Mucosa of gallbladder (tissue), 1 donor: ENCODE data around the gene RABGGTB. TPM values are rescaled to one million over a fixed set of nuclear protein-coding genes. Genes with fewer than 3 reads are reported as not detected.
"Not testable (repeated sequence)": the region's sequence is repeated elsewhere in the genome, so short reads cannot be mapped to it uniquely, and the experiment has no call there.

ENCODE experiments used
- DNase-seq: peaks from one replicate; pipeline ENCODE4 v3.0.0-alpha.2; 2020; ENCODE audit warnings: low spot score
- total RNA-seq: library from RNA; stranded (reverse); gene quantifications from one replicate; pipeline ENCODE4 v1.2.1, GENCODE V29; 2021
- donor health status: DM: no; HTN: no; CAD: no.

RABGGTB gene
- 53.4 TPM for total RNA-seq

DNA sequence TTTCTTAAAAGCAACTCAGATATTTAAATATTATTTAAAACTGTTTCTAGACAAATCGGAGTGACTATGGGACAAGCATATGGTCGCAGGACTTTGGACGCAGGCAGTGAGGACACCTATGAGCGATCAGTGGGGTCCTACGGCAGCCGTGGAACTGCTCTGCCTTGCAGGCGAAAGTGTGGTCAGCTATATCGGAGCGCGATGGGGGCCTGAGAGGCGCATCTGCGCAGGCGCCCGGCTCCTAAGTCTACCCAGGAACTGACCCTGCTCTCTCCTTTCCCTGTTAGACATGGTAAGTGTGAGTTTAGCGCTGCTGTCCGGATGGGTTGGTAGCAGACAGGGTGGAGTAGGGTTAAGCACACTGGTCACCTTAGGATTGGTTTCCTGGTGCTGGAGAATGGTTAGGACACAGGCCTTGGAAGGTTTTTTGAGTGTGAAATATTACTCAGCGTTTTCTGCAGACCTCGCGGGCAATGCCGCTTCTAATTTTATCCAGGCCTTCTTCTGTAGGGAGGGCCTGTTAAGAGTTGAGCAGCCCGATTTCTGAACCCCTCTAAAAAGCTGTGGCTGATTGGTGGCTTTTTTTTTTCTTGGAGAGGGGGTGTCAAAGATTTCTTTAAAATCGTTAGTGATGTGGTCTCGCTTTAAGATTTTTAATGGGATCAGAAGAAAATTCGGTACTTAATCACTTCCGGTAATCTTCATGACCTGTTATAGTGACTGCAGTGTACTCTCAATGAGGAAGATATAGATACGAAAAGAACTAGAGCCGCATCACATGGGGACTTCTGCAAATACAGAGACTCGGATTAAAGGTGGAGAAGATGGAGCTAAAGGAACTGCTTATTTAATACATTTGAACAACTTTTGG lies at the start of gene RABGGTB:
TSS of gene RABGGTB (plus strand) at position 274 of the 871 bp plus-strand sequence. CDS start at position 290, 16 bp downstream.
- peak; percentile 97 for DNase-seq

DNA sequence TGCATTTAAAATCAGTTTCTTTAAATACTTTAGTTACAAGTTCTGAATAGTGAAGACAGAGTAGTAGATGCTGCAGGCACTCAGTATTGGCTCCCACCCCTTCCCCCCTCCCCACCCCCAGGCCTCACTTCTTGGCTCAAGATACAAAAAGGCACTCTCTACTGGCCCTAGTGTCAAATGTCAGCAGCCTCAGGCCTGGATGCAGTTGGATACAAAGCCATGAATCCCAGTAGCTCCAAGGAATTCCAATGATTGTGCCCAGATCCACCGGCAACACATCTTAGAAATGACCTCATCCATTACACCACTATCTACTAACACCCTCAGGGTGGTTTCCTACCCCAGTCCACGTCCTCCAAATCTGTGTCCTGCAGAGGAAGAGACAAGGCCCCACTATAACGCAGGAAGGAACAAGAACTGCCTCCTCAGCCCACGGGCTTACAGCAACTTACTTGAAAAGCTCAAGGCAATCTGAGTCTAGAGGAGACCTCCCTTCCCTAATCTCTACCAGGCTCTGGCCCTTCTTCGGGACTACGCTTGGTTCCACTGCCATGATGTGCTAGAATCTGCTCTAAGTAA lies 43.9 kb upstream of the RABGGTB start:
- no peak for DNase-seq

DNA sequence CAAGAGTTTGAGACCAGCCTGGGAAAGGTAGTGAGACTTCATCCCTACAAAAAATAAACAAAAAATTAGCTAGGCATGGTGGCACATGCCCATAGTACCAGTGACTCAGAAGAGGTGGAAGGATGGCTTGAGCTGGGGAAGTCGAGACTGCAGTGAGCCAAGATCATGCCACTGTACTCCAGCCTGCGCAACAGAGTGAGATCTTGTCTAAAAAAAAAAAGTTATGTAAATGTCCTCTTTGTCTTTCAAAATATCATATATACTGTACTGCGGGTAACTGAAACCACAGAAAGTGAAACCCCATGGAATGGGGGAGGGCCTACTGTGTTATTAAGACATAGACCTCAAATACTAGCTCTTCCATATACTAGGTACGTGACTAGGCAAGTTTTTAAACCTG lies 40.8 kb upstream of the RABGGTB start:
- no peak for DNase-seq

DNA sequence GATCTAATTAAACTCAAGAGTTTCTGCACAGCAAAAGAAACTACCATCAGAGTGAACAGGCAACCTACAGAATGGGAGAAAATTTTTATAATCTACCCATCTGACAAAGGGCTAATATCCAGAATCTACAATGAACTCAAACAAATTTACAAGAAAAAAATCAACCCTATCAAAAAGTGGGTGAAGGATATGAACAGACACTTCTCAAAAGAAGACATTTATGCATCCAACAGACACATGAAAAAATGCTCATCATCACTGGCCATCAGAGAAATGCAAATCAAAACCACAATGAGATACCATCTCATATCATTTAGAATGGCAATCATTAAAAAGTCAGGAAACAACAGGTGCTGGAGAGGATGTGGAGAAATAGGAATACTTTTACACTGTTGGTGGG lies 28.8 kb upstream of the RABGGTB start:
- not testable (repeated sequence) for DNase-seq

DNA sequence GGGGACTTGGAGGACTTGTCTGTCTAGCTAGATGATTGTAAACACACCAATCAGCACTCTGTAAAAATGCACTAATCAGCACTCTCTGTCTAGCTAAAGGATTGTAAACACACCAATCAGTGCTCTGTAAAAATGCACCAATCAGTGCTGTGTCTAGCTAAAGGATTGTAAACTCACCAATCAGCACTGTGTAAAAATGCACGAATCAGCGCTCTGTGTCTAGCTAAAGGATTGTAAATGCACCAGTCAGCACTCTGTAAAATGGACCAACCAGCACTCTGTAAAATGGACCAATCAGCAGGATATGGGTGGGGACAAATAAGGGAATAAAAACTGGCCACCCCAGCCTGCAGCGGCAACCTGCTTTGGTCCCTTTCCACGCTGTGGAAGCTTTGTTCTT lies 27.5 kb upstream of the RABGGTB start:
- not testable (repeated sequence) for DNase-seq

DNA sequence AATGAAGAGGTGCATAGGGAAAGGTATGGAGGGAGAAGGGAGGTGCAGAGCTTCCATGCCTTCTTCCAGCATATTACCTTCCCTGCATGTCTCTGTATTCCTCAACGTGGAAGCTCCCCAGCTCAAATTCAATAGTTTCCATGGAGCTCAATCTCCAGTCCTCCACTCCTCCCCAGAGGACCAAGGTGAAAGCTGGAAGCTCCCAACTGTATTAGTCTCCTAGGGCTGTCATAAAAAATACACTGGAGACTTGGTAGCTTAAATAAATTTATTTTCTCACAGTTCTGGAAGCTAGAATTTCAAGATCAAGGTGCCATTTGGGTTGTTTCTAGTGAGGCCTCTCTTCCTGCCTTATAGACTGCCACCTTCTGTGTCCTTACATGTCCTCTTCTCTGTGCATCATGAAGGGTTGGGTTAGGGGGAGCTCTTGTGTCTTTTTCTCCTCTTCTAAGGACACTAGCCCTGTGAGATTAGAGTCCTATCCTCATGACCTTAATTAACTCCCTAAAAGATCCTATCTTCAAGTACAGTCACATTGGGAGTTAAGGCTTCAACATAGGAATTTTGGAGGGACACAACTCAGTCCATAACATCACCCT lies 21.9 kb upstream of the RABGGTB start:
- no peak for DNase-seq

DNA sequence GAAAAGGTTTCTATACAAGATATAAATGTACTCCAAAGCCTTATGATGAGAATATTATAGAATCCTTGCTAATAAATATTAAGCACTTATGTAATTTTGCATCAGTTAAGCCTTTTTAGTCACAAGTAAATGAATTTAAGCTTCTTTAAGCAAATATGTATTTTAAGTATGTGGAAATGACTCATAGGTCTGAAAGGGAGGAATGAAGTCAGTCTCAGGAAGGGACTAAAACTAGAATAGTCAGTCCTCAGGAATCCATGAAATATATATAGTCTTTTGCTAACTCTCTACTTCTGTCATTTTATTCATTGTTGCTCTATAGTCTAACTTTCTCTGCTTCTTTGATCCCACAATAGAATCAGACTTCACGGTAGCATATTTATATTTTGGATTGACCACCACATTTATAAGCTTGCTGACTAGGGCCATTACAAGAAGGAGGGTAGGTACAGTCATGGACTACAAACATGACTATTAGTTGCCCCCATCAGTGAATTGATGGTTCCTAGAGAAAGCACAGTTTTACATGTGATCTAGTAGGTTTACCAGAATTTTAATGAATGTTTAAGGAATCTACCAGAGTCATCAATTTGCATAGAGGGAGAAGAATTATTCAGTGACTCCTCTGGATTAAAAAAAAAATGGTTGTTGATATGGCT lies 20.2 kb upstream of the RABGGTB start:
- no peak for DNase-seq

DNA sequence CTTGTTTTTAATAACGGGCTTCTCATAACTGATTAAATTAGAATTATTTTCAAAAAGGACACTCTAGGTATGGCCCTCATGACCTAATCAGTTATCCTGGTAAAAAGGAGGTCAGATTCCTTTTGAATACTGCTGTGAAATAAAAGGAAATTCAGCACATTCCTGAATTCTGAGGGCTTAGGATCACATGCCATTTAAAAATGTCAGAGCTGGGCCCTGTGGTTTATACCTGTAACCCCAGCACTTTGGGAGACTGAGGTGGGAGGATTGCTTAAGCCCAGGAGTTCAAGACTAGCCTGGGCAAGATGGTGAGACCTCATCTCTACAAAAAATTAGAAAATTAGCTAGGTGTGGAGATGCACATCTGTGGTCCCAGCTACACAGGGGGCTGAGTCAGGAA lies 18.0 kb upstream of the RABGGTB start:
- DNase-seq: no peak

DNA sequence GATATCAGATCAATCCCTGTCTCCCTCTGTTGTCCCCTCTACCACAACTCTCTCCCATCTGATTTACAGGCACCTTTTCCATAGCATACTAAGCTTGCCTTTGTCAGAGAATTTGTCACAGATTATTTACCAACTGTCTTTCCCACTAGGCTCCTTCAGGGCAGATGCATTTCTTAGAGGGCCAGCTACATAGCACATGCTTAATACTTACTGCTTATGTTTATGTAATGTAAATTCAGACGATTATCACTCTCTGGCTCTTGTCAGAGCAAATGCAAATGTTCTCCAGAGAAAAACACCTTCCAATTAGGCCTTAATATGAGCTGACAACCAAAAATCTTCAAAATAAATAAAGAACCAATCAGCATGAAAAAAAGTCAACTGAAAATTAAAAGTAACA lies 15.3 kb upstream of the RABGGTB start:
- no peak for DNase-seq

DNA sequence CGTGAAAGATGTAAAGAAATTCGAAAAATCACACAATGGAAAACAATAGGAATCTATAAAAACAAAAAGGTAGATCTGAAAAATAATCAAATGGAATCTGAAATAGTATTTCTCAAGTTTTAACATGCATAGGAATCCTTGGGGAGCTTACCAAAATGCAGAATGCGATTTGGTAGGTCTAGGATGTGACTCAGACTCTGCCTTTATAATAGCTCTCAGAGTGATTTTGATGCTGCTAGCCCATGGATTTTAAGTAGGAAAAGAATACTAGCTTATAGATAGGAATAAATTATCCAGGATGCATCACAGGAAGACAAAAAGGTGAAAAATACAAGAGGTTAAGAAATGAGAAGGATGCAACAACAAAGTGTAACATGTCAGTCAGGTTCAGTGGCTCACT lies 14.1 kb upstream of the RABGGTB start:
- DNase-seq: no peak

DNA sequence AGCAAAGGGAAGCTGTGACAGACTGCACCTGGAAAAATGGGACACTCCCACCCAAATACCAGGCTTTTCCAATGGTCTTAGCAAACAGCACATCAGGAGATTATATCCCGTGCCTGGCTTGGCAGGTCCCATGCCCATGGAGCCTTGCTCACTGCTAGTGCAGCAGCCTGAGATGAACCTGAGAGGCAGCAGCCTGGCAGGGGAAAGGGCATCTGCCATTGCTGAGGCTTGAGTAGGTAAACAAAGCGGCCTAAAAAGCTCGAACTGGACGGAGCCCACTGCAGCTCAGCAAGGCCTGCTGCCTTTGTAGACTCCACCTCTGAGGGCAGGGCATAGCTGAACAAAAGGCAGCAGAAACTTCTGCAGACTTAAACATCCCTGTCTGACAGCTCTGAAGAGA lies 8.2 kb upstream of the RABGGTB start:
- DNase-seq: not testable (repeated sequence)

DNA sequence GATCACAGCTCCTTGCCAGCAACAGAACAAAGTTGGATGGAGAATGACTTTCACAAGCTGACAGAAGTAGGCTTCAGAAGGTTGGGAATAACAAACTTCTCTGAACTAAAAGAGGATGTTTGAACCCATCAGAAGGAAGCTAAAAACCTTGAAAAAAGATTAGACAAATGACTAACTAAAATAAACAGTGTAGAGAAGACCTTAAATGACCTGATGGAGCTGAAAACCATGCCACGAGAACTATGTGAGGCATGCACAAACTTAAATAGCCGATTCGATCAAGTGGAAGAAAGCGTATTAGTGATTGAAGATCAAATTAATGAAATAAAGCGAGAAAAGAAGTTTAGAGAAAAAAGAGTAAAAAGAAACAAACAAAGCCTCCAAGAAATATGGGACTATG lies 7.4 kb upstream of the RABGGTB start:
- DNase-seq: not testable (repeated sequence)

DNA sequence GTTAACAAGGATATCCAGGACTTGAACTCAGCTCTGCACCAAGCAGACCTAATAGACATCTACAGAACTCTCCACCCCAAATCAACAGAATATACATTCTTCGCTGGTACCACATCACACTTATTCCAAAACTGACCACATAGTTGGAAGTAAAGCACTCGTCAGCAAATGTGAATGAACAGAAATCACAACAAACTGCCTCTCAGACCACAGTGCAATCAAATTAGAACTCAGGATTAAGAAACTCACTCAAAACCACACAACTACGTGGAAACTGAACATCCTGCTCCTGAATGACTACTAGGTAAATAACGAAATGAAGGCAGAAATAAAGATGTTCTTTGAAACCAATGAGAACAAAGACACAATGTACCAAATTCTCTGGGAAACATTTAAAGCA lies 5.9 kb upstream of the RABGGTB start:
- not testable (repeated sequence) for DNase-seq

DNA sequence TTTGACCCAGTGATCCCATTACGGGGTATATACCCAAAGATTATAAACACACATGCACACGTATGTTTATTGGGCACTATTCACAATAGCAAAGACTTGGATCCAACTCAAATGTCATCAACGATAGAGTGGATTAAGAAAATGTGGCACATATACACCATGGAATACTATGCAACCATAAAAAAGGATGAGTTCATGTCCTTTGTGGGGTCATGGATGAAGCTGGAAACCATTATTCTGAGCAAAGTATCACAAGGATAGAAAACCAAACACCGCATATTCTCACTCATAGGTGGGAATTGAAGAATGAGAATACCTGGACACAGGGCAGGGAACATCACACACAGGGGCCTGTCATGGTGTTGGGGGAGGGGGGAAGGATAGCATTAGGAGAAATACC lies 2.1 kb upstream of the RABGGTB start:
- not testable (repeated sequence) for DNase-seq

DNA sequence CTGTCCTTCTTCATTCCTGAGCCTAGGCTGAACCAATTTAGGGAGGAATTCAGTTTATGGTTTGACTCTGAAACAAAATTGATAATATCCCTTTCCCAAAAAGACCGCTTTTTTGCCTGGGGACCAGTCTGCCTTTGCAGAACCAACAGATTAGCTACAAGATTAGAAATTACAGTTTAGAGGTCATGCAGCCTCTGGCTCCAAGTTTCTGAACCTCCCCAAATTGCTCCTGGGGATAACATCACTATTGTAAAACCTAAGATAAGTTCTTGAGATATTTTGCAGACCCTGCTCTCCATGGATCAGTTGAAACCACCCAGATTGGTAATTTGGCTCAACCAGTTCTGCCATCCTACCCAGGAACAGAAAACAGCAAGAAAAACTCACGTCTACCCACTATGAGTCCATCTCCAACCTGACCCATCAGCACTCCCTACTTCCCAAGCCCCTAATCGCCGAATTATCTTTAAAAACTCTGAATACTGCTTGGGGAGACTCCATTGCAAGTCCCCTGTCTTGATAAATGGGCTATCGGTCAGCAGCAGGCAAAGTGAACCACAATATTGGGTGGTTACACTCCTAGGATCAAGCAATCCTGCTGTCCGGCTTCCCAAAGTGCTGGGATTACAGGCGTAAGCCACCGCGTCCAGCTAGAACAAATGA lies 605 bp upstream of the RABGGTB start:
- no peak for DNase-seq

DNA sequence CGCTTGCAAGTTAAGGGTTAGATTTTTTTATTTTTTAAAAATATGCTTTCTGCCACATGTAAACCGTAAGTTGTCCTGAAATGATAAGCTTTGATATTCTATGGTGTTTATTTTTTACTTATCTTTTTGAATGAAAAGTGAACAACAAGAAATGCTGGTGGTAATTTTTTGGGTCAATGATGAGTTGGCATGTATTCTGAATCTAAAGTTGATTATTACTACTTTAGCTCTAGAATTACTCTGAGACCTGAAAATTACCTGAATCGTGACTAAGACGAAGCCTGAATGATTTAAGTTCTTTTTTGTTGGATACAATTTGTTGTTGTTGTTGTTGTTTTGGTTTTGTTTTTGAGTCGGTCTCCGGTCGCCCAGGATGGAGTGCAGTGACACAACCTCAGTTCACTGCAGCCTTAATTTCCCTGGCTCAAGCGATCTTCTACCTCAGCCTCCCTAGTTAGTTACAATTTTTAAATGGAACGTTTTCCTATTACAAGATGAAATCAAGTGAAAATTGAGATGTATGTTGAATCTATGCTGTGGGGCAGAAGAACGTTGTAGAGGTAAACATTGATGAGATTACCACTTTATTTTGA lies 941 bp downstream of the RABGGTB start:
- no peak for DNase-seq

DNA sequence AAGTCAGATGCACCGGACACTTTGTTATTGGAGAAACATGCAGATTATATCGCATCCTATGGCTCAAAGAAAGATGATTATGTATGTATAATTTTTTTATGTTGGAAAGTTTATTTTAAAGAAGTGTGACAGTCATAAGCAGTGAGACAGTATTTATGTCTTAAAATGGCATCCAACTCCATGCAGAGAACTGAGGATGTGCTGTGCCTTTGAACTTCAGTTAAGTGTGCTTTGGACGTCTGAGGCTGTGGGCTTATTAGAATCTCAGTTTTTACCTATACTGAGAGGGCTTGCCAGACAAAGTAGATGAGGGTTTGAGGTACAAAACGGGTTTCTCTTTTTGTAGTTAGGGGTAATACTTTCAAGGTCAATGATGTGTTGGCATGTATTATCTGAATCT lies 1.5 kb downstream of the RABGGTB start:
- no peak for DNase-seq

DNA sequence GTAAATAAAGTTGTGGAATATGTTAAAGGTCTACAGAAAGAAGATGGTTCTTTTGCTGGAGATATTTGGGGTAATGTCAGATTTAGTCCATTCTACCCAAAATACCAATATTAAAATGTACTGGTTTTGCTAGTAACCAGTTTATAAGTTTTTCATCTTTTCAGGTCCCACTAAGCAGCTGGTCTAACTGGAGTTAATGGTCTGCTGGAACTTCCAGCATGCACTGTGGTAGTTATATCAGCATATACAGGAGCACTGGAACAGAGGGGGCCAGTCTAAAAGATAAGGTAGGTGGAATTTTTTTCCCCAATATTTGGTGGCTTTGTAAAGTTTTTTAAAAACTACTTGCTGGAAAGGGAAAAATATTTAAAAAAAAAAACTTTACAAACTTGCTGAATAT lies 3.9 kb downstream of the RABGGTB start:
- no peak for DNase-seq

DNA sequence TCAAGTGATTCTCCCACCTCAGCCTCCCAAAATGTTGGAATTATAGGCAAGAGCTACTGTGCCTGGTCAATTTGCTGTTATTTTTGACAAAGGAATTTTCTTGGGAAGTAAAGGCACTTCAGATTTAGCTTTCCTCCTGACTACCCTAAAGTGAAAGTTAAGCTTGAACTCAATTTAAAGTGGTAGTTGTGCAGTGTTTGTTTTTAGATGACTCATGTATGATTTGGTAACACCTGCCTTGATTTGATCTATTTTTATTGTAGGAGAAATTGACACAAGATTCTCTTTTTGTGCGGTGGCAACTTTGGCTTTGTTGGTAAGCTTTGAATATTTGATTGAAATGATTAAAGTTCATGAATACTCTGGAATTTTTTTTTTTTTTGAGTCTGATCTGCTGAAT lies 5.0 kb downstream of the RABGGTB start:
- no peak for DNase-seq

DNA sequence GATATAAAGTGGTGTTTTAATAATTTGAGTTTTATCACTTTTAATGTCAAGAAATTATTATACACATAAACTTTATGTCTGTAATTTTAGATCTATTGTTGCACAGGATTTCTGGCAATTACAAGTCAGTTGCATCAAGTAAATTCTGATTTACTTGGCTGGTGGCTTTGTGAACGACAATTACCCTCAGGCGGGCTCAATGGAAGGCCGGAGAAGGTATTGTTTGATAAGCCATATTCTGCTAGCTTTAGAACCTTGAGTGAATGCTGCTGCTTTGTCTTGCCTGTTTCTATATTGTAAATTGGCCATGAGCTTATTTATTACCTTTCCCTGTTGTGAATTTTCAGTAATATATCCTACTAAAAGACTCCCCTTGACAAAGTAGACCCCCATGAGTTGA lies 6.0 kb downstream of the RABGGTB start:
- DNase-seq: no peak

DNA sequence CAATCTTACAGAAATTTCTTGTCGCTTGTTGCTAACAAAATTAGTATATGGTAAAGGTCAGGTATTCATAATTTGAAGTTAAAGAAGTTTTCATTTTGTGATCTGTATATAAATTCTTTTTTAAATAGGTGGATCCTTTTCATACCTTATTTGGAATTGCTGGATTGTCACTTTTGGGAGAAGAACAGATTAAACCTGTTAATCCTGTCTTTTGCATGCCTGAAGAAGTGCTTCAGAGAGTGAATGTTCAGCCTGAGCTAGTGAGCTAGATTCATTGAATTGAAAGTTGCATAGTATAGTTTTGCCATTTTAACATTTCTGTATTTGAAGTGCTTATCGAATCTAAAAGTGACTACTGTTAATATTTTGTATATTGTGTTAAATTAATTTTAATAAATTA lies 8.3 kb downstream of the RABGGTB start:
- no peak for DNase-seq
